Activated T-cell treated with anti-CD3 and anti-CD28 coated beads, Interleukin-2, amount 50 U/mL, for 24 hours (primary cell): ENCODE results near the gene COX8C.

Experiments
- DNase-seq: peaks from one replicate; pipeline ENCODE4 v3.0.0-alpha.2; 2020
- H3K27ac Mint-ChIP-seq: 2 replicates; pipeline ENCODE4 v1.8.0; 2020; ENCODE audit warnings: mild to moderate bottlenecking, mixed read lengths
- H3K27me3 Mint-ChIP-seq: 2 replicates; pipeline ENCODE4 v1.8.0; 2020; ENCODE audit warnings: mixed read lengths
- H3K36me3 Mint-ChIP-seq: 2 replicates; pipeline ENCODE4 v1.8.0; 2020; ENCODE audit warnings: low read depth, mixed read lengths
- H3K4me1 Mint-ChIP-seq: 2 replicates; pipeline ENCODE4 v1.8.0; 2020; ENCODE audit warnings: low read depth, mixed read lengths
- H3K4me3 Mint-ChIP-seq: 2 replicates; pipeline ENCODE4 v1.8.0; 2020; ENCODE audit warnings: mild to moderate bottlenecking, moderate library complexity, mixed read lengths
- H3K9me3 Mint-ChIP-seq: 2 replicates; pipeline ENCODE4 v1.8.0; 2020; ENCODE audit warnings: mixed read lengths

COX8C gene, protein sequence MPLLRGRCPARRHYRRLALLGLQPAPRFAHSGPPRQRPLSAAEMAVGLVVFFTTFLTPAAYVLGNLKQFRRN

DNA sequence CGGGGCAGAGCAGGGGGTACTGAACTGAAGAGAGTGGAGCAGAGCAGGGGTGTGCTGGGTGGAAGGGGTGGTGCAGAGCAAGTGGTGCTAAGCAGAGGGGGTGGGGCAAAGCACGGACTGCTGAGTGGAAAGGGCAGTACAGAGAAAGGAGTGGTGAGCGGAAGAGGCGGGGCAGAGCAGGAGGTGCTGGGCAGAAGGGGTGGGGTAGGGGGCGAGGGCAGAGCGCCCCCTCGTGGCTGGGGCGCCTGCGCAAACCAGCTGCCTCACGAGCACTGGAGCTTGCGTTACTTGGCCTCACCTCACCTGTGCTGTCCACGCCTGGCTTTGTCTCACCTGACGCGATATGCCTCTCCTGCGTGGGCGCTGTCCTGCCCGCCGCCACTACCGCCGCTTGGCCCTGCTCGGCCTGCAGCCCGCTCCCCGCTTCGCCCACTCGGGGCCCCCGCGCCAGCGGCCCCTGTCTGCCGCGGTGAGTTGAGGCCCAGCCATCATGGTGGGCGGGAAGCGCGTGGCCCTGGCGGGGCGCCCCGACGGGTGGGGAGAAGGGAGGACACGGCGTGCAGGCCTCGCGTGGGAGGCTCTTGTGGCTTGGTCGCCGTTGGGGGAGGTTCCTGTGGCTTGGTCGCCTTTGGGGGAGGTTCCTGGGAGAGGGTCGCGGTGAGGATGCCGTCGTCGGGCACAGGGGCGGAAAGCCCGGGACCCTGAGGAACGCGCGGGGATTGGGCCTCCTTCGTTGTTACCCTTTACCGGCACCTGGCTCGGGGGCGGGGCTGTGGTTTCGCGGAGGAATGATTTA, at the start of gene COX8C:
Gene COX8C (plus strand): TSS at position 257 of the 796 bp plus-strand sequence. CDS start 87 bp downstream, at position 344.
- DNase-seq: no peak
- H3K27me3 Mint-ChIP-seq: peaks cover 9% of the 10 kb centered on the region
- H3K36me3 Mint-ChIP-seq: no peaks in the 10 kb centered on the region
- no peaks in the 10 kb centered on the region for H3K4me1 Mint-ChIP-seq
- no peak within 1 kb of the TSS for H3K4me3 Mint-ChIP-seq
- no peaks in the 10 kb centered on the region for H3K9me3 Mint-ChIP-seq
- H3K27ac Mint-ChIP-seq: no peak within 1 kb of the TSS

GRCh38 chr14:93299416-93299815, 47.6 kb upstream of the COX8C start:
- H3K36me3 Mint-ChIP-seq: peaks cover 7% of the 10 kb centered on the region
- peaks cover 29% of the 10 kb centered on the region for H3K4me1 Mint-ChIP-seq
- no peak overlapping the region for H3K27ac Mint-ChIP-seq
- no peak overlapping the region for H3K4me3 Mint-ChIP-seq
- no peaks in the 10 kb centered on the region for H3K27me3 Mint-ChIP-seq
- H3K9me3 Mint-ChIP-seq: no peaks in the 10 kb centered on the region
- no peak for DNase-seq

GRCh38 chr14:93299866-93300265, 47.1 kb upstream of the COX8C start:
- Mint-ChIP-seq H3K9me3 (no peaks in the 10 kb centered on the region), H3K4me1 (peaks cover 32% of the 10 kb centered on the region), H3K27me3 (no peaks in the 10 kb centered on the region), H3K4me3 (no peak overlapping the region), H3K36me3 (peaks cover 4% of the 10 kb centered on the region), H3K27ac (no peak overlapping the region)
- no peak for DNase-seq

DNA sequence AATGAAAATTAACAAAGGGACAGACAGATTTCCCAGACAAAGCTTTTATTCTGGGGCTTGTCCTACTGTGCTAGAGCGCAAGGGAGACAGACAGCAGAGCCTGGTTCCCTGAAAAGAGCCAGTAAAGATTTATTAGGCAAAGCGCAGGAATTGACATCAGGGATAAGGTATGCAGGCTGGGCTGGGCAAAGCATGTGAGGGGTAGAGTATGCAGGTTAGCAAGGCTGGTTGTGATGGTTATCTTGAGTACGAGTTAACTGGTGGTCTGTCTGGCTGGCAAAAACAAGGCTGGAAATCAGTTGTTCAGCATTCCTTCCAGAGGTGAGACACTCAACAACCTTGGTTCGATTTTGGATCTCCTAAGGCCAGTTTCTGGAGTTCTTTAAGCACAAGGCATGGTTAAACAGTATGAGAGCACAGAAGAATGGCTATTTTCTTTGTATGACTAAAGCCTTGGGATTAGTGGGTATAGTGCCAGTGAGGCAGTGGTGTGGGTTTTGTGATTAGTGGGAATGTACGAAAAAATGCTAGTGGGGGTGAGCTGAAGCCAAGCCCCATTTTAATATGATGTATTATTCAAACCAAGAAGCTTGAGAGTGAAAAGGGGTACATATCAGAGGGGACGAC, 45.0 kb upstream of the COX8C start:
- Mint-ChIP-seq H3K9me3 (no peaks in the 10 kb centered on the region), H3K27me3 (no peaks in the 10 kb centered on the region), H3K4me1 (peaks cover 40% of the 10 kb centered on the region), H3K4me3 (no peak overlapping the region), H3K36me3 (no peaks in the 10 kb centered on the region), H3K27ac (no peak overlapping the region)
- DNase-seq: no peak

GRCh38 chr14:93302688-93303581, 44.0 kb upstream of the COX8C start:
- no peak for DNase-seq
- H3K4me3 Mint-ChIP-seq: no peak overlapping the region
- H3K27me3 Mint-ChIP-seq: no peaks in the 10 kb centered on the region
- no peaks in the 10 kb centered on the region for H3K9me3 Mint-ChIP-seq
- no peak overlapping the region for H3K27ac Mint-ChIP-seq
- peaks cover 46% of the 10 kb centered on the region for H3K4me1 Mint-ChIP-seq
- no peaks in the 10 kb centered on the region for H3K36me3 Mint-ChIP-seq

DNA sequence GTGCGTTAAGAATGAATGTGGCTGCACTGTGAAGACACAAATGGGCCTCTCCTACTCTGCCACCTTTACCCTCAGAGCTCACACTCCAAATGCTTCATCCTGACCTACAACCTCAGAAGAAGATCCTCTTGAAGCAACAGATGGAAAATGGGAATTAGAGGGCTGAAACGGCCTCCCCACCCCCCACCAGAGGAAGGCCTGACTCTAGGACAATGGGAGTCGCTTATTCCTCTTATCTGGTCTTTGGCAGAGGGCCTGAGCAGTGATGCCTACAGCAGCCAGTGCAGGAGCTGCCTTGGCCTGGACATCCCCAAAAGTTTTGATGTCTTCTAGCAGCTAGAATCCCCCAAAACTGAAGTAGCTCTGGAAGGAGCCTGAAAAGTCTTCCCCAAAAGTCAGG, 43.3 kb upstream of the COX8C start:
- DNase-seq: no peak
- Mint-ChIP-seq H3K36me3 (no peaks in the 10 kb centered on the region), H3K27me3 (no peaks in the 10 kb centered on the region), H3K4me1 (peaks cover 46% of the 10 kb centered on the region), H3K4me3 (no peak overlapping the region), H3K27ac (no peak overlapping the region), H3K9me3 (no peaks in the 10 kb centered on the region)

- Mint-ChIP-seq H3K4me3 (no peak overlapping the region), H3K27me3 (no peaks in the 10 kb centered on the region), H3K27ac (no peak overlapping the region), H3K4me1 (peaks cover 46% of the 10 kb centered on the region), H3K36me3 (no peaks in the 10 kb centered on the region), H3K9me3 (no peaks in the 10 kb centered on the region)
- no peak for DNase-seq
Measured at GRCh38 chr14:93304771-93305170, 42.2 kb upstream of the COX8C start.

- no peaks in the 10 kb centered on the region for H3K36me3 Mint-ChIP-seq
- DNase-seq: no peak
- H3K4me3 Mint-ChIP-seq: no peak overlapping the region
- H3K27me3 Mint-ChIP-seq: no peaks in the 10 kb centered on the region
- H3K9me3 Mint-ChIP-seq: no peaks in the 10 kb centered on the region
- H3K27ac Mint-ChIP-seq: no peak overlapping the region
- H3K4me1 Mint-ChIP-seq: peaks cover 48% of the 10 kb centered on the region
Measured at GRCh38 chr14:93305725-93306418, 41.1 kb upstream of the COX8C start.

DNA sequence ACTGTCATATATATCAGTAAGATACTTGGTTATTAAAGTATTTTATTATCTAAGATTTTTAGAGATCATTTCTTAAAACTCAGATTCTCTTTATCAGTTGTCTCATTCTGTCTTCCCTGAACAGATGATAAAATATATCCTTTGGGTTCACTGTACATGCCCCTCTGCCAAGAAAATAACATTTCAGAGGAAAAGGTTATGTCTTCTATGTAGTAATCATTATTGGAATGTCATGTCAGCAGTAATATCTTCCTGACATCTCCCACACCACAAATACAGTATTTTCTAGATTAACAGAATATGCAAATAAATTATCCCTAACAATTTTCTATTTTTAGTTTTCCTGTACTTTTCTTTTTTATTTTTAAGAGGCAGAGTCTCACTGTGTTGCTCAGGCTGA, 40.2 kb upstream of the COX8C start:
- Mint-ChIP-seq H3K27me3 (no peaks in the 10 kb centered on the region), H3K27ac (no peak overlapping the region), H3K4me1 (peaks cover 51% of the 10 kb centered on the region), H3K4me3 (no peak overlapping the region), H3K9me3 (no peaks in the 10 kb centered on the region), H3K36me3 (no peaks in the 10 kb centered on the region)
- DNase-seq: no peak

GRCh38 chr14:93308686-93309345, 38.2 kb upstream of the COX8C start:
- Mint-ChIP-seq H3K4me1 (peaks cover 47% of the 10 kb centered on the region), H3K36me3 (no peaks in the 10 kb centered on the region), H3K27me3 (no peaks in the 10 kb centered on the region), H3K9me3 (no peaks in the 10 kb centered on the region), H3K4me3 (no peak overlapping the region), H3K27ac (no peak overlapping the region)
- no peak for DNase-seq

DNA sequence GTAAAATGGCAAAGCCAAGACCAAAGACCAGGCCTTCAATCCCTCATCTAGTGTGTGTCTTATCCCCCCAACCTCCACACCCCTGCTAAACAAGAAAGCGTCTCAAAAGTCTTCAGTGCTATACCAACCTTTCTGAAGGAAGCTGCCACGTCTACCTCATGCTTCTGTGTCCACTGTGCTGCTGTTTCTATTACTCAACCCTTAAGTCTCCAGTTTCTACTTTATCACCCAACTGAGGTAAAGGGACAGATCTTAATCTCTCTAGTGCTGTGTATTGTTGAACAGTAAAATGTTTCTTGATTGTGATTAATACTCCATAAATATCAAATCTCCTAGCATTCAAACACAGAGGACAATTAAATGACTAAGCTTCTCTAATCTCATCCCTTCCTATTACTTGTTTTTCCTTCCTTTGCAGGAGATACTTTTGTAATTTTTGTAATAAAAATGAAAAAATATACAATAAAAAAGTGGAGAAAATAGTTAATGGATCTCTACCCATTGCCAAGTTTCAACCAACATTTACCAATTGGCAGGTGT, 37.5 kb upstream of the COX8C start:
- Mint-ChIP-seq H3K36me3 (no peaks in the 10 kb centered on the region), H3K4me3 (no peak overlapping the region), H3K27me3 (no peaks in the 10 kb centered on the region), H3K4me1 (peaks cover 44% of the 10 kb centered on the region), H3K27ac (no peak overlapping the region), H3K9me3 (no peaks in the 10 kb centered on the region)
- no peak for DNase-seq

DNA sequence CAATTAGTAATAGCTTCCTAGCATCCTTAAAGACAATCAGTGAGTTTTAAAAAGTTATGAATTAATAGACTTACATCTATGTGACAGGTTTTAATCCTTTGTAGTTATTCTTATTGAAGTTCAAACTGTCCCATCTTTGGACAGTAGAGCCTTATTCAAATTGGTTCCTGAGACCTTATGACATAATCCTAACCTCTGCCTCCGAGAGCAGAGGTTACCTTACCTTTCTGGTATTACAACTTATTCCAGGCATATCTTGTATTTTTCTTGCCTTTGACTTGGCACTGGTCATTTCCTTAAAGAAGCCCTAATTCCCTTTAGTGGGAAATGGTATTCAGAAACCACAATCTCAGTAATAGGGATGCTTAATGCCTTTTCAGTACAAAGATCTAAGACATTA, 35.9 kb upstream of the COX8C start:
- DNase-seq: no peak
- Mint-ChIP-seq H3K4me1 (peaks cover 37% of the 10 kb centered on the region), H3K9me3 (no peaks in the 10 kb centered on the region), H3K27me3 (no peaks in the 10 kb centered on the region), H3K27ac (no peak overlapping the region), H3K36me3 (no peaks in the 10 kb centered on the region), H3K4me3 (no peak overlapping the region)

- Mint-ChIP-seq H3K4me3 (no peak overlapping the region), H3K27ac (no peak overlapping the region), H3K9me3 (no peaks in the 10 kb centered on the region), H3K27me3 (no peaks in the 10 kb centered on the region), H3K4me1 (peaks cover 41% of the 10 kb centered on the region), H3K36me3 (peaks cover 11% of the 10 kb centered on the region)
- DNase-seq: no peak
Measured at GRCh38 chr14:93315575-93315974, 31.4 kb upstream of the COX8C start.
